Muscle layer of duodenum (tissue), 2 donors: Measurements from ENCODE around the gene DMRTB1.

Experiments used
- H3K27ac ChIP-seq: one replicate; pipeline ENCODE4 v1.7.0; 2013; ENCODE audit warnings: mild to moderate bottlenecking, low read length
- H3K27me3 ChIP-seq: one replicate; pipeline ENCODE4 v1.7.0; 2013; ENCODE audit warnings: low read depth, mild to moderate bottlenecking, control low read depth, low read length
- H3K36me3 ChIP-seq, 2 donors: one replicate each; pipeline ENCODE4 v1.7.0; 2013; ENCODE audit warnings: low read length in 2 of 2, control low read depth in 1 of 2, mild to moderate bottlenecking in 1 of 2; ENCODE audit not compliant: insufficient read depth in 2 of 2, control insufficient read depth in 1 of 2
- H3K4me1 ChIP-seq, 2 donors: one replicate each; pipeline ENCODE4 v1.7.0; 2013; ENCODE audit warnings: low read length in 2 of 2, mild to moderate bottlenecking in 2 of 2, control low read depth in 1 of 2, moderate library complexity in 1 of 2; ENCODE audit not compliant: insufficient read depth in 2 of 2, control insufficient read depth in 1 of 2
- H3K4me3 ChIP-seq, 2 donors: one replicate each; pipeline ENCODE4 v1.7.0; 2013; ENCODE audit warnings: low read length in 2 of 2, low read depth in 1 of 2, mild to moderate bottlenecking in 1 of 2
- H3K9me3 ChIP-seq, 2 donors: one replicate each; pipeline ENCODE4 v1.7.0; 2013; ENCODE audit warnings: low read length in 2 of 2, control low read depth in 1 of 2, mild to moderate bottlenecking in 1 of 2; ENCODE audit not compliant: control insufficient read depth in 1 of 2
- donor health status: healthy.

DMRTB1 gene

GRCh38 chr1:53499257-53500203, 40.3 kb downstream of the DMRTB1 start:
- H3K4me1 ChIP-seq: peaks cover 0 to 15% of the 10 kb centered on the region in 2 donors

DNA sequence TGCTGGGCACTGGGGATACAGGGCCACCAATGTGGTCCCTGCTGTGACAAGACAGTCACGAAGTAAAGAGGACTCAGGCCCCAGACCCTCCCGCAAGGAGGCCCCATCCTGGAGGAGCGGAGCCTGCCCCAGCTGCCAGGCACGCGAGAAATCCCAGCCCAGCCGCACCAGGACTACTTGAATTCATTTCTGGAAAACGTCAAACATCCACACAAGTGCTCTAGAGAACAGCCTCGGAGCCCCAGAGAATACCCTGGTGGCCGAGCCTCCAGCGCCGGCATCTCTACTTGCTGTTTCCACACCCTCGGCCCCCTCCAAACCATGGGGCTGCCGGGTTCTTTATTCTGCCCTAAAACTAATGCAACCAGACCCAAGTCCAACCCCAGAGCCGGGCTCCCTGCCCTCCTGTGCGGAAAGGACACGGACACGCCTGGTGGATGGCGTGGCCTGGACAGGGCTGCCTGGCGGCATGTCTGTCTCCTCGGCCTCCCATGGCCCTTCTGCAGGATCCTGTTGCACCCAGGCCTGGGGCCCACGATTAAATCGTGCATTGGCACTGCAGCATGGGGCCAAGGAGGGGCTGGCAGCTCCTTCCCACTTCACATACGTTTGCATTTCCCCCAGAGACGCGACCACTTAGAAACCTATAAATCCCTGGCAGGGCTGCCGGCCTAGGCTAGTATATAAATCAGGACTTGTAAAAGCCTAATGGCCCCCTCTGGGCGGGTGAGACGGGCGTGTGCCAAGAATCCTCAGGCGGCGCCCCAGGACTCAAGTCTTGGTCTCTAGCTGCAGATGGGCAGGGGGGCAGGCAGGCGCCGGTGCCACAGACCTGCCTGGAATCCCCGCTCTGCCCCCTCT, 41.2 kb downstream of the DMRTB1 start:
- H3K4me3 ChIP-seq: no peak overlapping the region
- peaks cover 0 to 15% of the 10 kb centered on the region in 2 donors for H3K4me1 ChIP-seq
- no peak overlapping the region for H3K27ac ChIP-seq
- no peaks in the 10 kb centered on the region for H3K36me3 ChIP-seq
- H3K27me3 ChIP-seq: no peaks in the 10 kb centered on the region
- H3K9me3 ChIP-seq: no peaks in the 10 kb centered on the region

More at GRCh38 chr1:53499257-53500203, 40.3 kb downstream of the DMRTB1 start:
- no peaks in the 10 kb centered on the region for H3K27me3 ChIP-seq
- H3K9me3 ChIP-seq: no peaks in the 10 kb centered on the region
- H3K36me3 ChIP-seq: no peaks in the 10 kb centered on the region
- no peak overlapping the region for H3K4me3 ChIP-seq
- H3K27ac ChIP-seq: no peak overlapping the region

DNA sequence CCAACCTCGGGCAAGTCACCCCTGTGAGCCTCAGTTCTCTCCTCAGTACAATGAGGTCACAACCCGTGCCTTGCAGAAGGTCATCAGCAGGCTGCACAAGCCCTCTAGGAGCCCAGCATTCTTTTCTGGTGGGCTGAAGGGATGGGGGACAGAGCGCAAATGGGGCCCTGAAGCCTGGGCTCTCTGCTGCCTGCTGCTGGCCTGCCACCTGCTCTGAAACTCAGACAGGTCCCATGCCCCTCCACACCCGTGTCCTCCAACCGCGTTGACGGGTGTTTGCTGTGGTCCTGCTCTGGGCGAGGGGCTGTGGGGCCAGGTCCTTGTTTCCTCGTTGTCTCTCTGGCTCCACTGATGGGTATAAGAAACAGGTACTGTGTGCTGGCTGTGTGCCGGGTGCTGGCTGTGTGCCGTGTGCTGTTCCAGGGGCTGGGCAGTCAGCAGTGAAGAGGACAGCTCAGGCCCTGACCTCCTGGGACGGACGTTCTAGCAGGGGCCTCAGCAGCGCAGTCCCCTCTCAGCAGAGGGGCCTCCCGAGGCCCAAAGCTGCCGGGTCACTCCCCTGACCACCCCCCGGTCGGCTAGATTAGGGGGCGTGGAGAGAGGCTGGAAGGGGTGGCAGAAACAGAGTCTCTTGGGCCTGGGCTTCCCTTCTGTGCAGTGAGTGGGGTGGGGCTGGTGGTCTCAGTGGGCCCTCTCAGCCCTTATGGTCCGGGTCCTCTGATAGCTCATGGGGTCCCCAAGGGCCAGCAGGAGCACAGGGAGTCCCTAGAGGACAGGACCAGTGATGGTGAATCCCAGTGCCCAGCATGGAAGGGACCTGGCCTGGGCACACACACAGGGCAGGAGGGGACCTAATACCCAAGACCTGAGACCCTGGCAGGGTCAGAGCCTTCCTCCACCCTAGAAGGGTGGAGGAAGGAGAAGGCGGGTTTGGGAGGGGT, 42.1 kb downstream of the DMRTB1 start:
- Histone ChIP-seq H3K27me3 (no peaks in the 10 kb centered on the region), H3K4me3 (no peak overlapping the region), H3K4me1 (peaks cover 0 to 15% of the 10 kb centered on the region in 2 donors), H3K27ac (no peak overlapping the region), H3K36me3 (no peaks in the 10 kb centered on the region), H3K9me3 (no peaks in the 10 kb centered on the region)

- Histone ChIP-seq H3K9me3 (no peaks in the 10 kb centered on the region), H3K27me3 (no peaks in the 10 kb centered on the region), H3K27ac (no peak overlapping the region), H3K4me3 (no peak overlapping the region), H3K4me1 (peaks cover 0 to 15% of the 10 kb centered on the region in 2 donors), H3K36me3 (no peaks in the 10 kb centered on the region)
These were observed 43.6 kb downstream of the DMRTB1 start for GRCh38 chr1:53502641-53503432.

DNA sequence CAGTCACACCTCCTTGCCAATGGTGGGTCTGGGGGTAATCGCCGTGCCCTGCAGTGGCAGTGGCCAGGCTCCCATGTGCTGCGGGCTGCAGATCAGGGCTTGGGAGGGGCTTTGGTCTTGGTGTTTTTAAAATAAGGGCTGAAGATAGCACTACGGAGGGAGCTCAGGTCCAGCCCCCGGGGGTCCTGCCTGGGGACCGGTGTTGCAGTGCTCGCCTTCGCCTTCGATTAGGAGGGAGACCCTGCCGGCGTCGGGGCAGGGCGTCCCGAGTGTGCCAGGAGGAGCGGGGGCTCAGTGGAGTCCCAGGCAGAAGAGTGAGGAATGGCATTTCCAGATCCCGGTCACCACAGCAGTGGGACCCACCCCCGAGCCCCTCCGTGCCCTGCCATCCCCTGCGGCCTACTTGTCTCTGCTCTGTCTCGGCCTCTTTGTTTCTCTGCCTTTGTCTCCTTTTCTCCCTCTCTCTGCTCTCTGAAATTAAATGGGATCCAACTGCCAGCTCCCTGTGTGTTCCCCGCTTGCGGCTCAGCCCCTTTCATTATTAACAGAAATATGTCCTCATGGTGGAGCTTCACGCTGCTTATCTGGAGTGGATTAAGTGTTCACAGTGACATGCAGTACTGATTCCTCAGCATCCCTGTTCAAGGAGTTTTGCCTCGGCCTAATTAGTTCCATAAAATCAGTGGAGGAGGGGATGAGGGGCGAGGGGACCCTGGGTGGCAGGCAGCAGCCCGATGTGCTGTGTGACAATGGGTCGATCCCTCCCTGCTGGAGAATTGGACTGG, 44.4 kb downstream of the DMRTB1 start:
- Histone ChIP-seq H3K4me1 (peaks cover 0 to 15% of the 10 kb centered on the region in 2 donors), H3K36me3 (no peaks in the 10 kb centered on the region), H3K9me3 (no peaks in the 10 kb centered on the region), H3K27me3 (no peaks in the 10 kb centered on the region), H3K4me3 (no peak overlapping the region), H3K27ac (no peak overlapping the region)

GRCh38 chr1:53504901-53505300, 45.7 kb downstream of the DMRTB1 start:
- no peak overlapping the region for H3K4me3 ChIP-seq
- no peak overlapping the region for H3K27ac ChIP-seq
- H3K36me3 ChIP-seq: no peaks in the 10 kb centered on the region
- H3K27me3 ChIP-seq: no peaks in the 10 kb centered on the region
- peaks cover 0 to 11% of the 10 kb centered on the region in 2 donors for H3K4me1 ChIP-seq
- no peaks in the 10 kb centered on the region for H3K9me3 ChIP-seq

DNA sequence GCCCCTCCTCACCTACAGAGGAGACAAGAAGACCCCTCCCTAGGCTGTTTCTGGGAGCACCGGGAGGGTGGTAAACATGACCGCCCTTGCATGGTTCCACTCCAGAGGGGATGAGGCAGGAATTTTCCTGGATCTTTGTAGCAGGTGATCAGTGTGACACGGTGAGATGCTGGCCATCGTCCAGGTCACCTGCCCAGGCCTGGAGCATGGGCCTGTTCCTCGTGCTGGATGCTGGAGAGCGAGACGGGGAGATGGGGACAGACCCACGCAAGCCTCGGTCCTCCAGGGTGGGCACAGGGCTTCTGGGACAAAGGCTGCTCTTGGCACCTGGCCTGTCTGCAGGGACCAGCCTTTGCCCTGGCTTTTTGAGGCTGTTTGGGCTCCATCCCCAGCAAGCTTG, 46.2 kb downstream of the DMRTB1 start:
- H3K9me3 ChIP-seq: no peaks in the 10 kb centered on the region
- no peak overlapping the region for H3K27ac ChIP-seq
- no peak overlapping the region for H3K4me3 ChIP-seq
- H3K4me1 ChIP-seq: peaks cover 0 to 6% of the 10 kb centered on the region in 2 donors
- H3K36me3 ChIP-seq: no peaks in the 10 kb centered on the region
- no peaks in the 10 kb centered on the region for H3K27me3 ChIP-seq

GRCh38 chr1:53505891-53506290, 46.7 kb downstream of the DMRTB1 start:
- Histone ChIP-seq H3K36me3 (no peaks in the 10 kb centered on the region), H3K27ac (no peak overlapping the region), H3K9me3 (no peaks in the 10 kb centered on the region), H3K27me3 (no peaks in the 10 kb centered on the region), H3K4me1 (peaks cover 0 to 1% of the 10 kb centered on the region in 2 donors), H3K4me3 (no peak overlapping the region)

DNA sequence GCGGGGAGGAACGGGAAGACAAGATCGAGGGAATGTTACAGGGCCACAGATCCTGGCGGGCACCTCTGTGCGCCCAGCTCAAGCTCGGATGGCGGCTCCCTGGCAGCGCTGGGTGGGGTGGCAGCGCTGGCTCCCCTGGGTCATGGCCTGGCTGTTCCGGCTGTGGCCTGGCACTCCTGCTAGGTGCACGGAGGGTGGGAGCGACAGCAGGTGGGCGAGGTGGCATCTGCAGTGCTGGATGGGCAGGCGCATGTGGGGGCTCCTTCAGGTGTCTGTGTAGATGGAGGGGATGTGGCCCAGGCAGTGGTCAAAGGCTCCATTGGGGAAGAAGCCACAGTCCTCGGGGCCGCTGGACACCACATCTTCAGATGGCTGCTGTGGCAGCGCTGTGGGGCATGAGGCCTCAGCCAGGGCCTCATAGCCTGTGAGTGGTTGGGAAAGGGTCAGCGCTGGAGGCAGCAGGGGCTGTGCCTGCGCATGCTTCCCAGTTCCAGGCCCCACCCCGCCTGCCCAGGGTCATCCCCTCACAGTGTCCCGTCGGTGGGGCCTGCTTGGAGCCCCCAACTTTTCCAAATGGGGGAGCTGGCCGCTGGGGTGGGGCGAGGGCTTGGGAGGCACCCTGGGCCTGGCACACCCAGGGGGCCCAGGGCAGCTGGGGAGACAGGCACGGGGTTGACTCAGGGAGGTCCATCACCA, 47.3 kb downstream of the DMRTB1 start:
- Histone ChIP-seq H3K4me1 (no peaks in the 10 kb centered on the region), H3K36me3 (no peaks in the 10 kb centered on the region), H3K4me3 (no peak overlapping the region), H3K27ac (no peak overlapping the region), H3K9me3 (no peaks in the 10 kb centered on the region), H3K27me3 (no peaks in the 10 kb centered on the region)
